Heart left ventricle (tissue), 16 donors: ENCODE data around the gene CELF2. TPM values are rescaled to one million over a fixed set of nuclear protein-coding genes. Genes with fewer than 3 reads are reported as not detected.

Experiments
- ATAC-seq, 4 donors: fragments of 200-7000 bp; cut with Tn5 transposase; one replicate each; pipeline ENCODE4 v1.9.1; 2020 to 2022; ENCODE audit warnings: moderate library complexity in 4 of 4, mild to moderate bottlenecking in 3 of 4, moderate number of reproducible peaks in 1 of 4
- DNase-seq, 5 donors: peaks; one replicate each; pipeline ENCODE4 v3.0.0-alpha.2; 2020
- H3K27ac ChIP-seq, 12 donors: fragments of 200-600 bp; sonication (generic) in 4 of 12; one replicate each; pipeline versions ENCODE4 v1.5.0 to v1.8.0; 2016 to 2022; ENCODE audit warnings: mild to moderate bottlenecking in 2 of 12
- H3K27me3 ChIP-seq, 9 donors: fragments of 200-600 bp; sonication (generic) in 2 of 9; one replicate each; pipeline versions ENCODE4 v1.5.1 to v1.8.0; 2016 to 2022; ENCODE audit warnings: mild to moderate bottlenecking in 3 of 9
- H3K36me3 ChIP-seq, 9 donors: fragments of 200-600 bp; sonication (generic) in 2 of 9; one replicate each; pipeline versions ENCODE4 v1.5.0 to v1.8.0; 2018 to 2022; ENCODE audit warnings: mild to moderate bottlenecking in 2 of 9
- H3K4me1 ChIP-seq, 12 donors: fragments of 200-600 bp; sonication (generic) in 4 of 12; one replicate each; pipeline versions ENCODE4 v1.5.0 to v1.8.0; 2016 to 2022; ENCODE audit warnings: mild to moderate bottlenecking in 3 of 12
- H3K4me3 ChIP-seq, 12 donors: fragments of 200-600 bp; sonication (generic) in 4 of 12; one replicate each; pipeline versions ENCODE4 v1.5.0 to v1.8.0; 2017 to 2022; ENCODE audit warnings: mild to moderate bottlenecking in 9 of 12, moderate library complexity in 4 of 12
- H3K9me3 ChIP-seq, 12 donors: fragments of 200-600 bp; sonication (generic) in 4 of 12; one replicate each; pipeline versions ENCODE4 v1.5.0 to v1.8.0; 2016 to 2022; ENCODE audit warnings: mild to moderate bottlenecking in 1 of 12
- POLR2A ChIP-seq, 2 donors: fragments of 450-650 bp; IDR thresholded peaks; one replicate each; pipeline ENCODE4 v1.6.1; 2017; ENCODE audit warnings: antibody characterized with exemption in 2 of 2, mild to moderate bottlenecking in 2 of 2, moderate library complexity in 2 of 2
- whole genome bisulfite sequencing, 4 donors: extraction: QIAGEN DNeasy Blood & Tissue Kit in 2 of 4; methylation state at CpG; one replicate each; pipeline versions ENCODE4 v1.1.5 to v1.1.7; 2013 to 2018; 5-methylcytosine and 5-hydroxymethylcytosine counted together
- intact Hi-C, 10 donors: fragments of 100-400 bp; cut with DNase I; formaldehyde crosslinking; loops; one replicate each; pipeline versions ENCODE4 v1.11.1 to v1.14.2; 2022
- polyA plus RNA-seq, 2 donors: library from polyadenylated mRNA; stranded (reverse); fragments of 200-250 nt; gene quantifications; one replicate each; pipeline ENCODE4 v1.2.3, GENCODE V29; 2013
- total RNA-seq, 9 donors: library from RNA; depleted of rRNA in 2 of 9; stranded (reverse); fragments of >200 nt in 2 of 9; fragmentation: NEBNext Ultra II Directional in 3 of 9; extraction: Animal tissue kit (Norgen Biotek cat#: 25700) in 3 of 9; gene quantifications; one replicate each; pipeline versions ENCODE4 v1.1.0 to v1.2.4, GENCODE V29; 2016 to 2023
- TF ChIP-seq, protein P1 (sequence below), 12 donors: fragments of 200-600 bp; sonication (generic) in 4 of 12; IDR thresholded peaks; one replicate each; pipeline versions ENCODE4 v1.5.0 to v1.8.0; 2018 to 2022; ENCODE audit warnings: antibody characterized with exemption in 12 of 12, mild to moderate bottlenecking in 5 of 12
- donor health status: ischemic (EF 13 %, LVEDD 7.1; RV severe dilation, severe dysfunction).
- donor health status: healthy with polysubstance abuse.
- donor health status: DM: no; HTN: yes; CAD: no.
- donor health status: DM: no; HTN: no; CAD: no.
- donor health status: ischemic (EF 25% LVEDD 6.9; RV normal size, moderate dysfunction).
- donor health status: ischemic (EF 25% LVEDD 5.7; RV mildly dilated, moderate dysfunction).
- donor health status: healthy.
- donor health status: DM: yes; HTN: yes; CAD: no.
- donor health status: ischemic (EF 35%, LVEDD 5.7; RV mildly dilated, moderate dysfunction).
- donor health status: nonischemic (EF 11% LVEDD 7.7; RV severe dilation, severe dysfunction).
- donor health status: DM: yes; HTN: yes; CAD: no.
- donor health status: PGD.
- donor health status: ischemic (EF 29% LVEDD 5.4; RV normal size, mild dysfunction).
- donor health status: nonischemic (EF 23%, LVEDD 6.1; RV moderate dilation, normal function).

CELF2 gene
- total and polyA plus RNA-seq, 11 donors, result 14.2 to 103 (median 67.1) TPM

DNA sequence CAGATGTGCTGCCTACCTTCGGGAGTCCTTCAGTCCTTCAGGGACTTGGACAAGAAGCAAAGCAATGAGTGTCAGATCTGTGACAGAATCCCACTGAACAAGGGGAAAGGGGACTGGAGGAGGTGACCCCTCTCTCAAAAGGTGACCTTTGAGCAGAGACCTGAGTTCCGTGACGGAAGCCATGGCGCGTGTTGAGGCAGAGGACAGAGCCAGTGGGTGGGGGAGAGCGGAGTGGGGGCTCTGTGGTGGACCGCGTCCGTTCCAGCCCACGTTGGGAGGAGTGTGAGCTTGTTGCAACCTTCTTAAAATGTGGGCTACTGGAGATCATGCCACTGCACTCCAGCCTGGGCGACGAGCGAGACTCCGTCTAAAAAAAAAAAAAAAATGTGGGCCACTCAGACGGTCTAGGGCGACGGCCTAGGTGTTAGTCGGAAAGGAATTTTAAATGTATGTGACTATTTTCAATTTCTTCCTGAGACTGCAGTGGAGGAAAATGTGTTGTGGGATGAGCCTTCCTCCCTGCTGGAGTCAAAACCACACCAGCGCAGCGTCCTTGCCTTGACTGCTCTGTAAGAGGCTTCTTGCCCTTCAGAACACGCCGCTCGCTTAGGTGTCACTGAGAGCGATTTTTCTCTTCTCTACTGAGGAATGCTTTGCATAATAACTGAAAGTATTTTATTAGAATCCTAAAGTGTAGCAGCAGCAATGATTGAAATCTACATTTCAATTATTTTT is 272.7 kb downstream of the CELF2 start:
- Histone ChIP-seq H3K4me3 (no peak overlapping the region), H3K36me3 (peaks cover 0 to 93% (median 71%) of the 10 kb centered on the region in 9 donors), H3K9me3 (no peaks in the 10 kb centered on the region), H3K4me1 (peaks cover 0 to 5% (median 0%) of the 10 kb centered on the region in 12 donors), H3K27ac (no peak overlapping the region), H3K27me3 (no peaks in the 10 kb centered on the region)
- TF ChIP-seq, protein P1, sequence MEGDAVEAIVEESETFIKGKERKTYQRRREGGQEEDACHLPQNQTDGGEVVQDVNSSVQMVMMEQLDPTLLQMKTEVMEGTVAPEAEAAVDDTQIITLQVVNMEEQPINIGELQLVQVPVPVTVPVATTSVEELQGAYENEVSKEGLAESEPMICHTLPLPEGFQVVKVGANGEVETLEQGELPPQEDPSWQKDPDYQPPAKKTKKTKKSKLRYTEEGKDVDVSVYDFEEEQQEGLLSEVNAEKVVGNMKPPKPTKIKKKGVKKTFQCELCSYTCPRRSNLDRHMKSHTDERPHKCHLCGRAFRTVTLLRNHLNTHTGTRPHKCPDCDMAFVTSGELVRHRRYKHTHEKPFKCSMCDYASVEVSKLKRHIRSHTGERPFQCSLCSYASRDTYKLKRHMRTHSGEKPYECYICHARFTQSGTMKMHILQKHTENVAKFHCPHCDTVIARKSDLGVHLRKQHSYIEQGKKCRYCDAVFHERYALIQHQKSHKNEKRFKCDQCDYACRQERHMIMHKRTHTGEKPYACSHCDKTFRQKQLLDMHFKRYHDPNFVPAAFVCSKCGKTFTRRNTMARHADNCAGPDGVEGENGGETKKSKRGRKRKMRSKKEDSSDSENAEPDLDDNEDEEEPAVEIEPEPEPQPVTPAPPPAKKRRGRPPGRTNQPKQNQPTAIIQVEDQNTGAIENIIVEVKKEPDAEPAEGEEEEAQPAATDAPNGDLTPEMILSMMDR (IDR thresholded peaks at IDR 0.05), result no peak
- no peak for TF ChIP-seq POLR2A (IDR thresholded peaks at IDR 0.05)
- intact Hi-C loops, result no loop called here
- 93 to 96% (median 96%) methylated on average over 24 of the region's 24 CpGs for WGBS, 4 donors
- DNase-seq, result no peak
- no peak for ATAC-seq

DNA sequence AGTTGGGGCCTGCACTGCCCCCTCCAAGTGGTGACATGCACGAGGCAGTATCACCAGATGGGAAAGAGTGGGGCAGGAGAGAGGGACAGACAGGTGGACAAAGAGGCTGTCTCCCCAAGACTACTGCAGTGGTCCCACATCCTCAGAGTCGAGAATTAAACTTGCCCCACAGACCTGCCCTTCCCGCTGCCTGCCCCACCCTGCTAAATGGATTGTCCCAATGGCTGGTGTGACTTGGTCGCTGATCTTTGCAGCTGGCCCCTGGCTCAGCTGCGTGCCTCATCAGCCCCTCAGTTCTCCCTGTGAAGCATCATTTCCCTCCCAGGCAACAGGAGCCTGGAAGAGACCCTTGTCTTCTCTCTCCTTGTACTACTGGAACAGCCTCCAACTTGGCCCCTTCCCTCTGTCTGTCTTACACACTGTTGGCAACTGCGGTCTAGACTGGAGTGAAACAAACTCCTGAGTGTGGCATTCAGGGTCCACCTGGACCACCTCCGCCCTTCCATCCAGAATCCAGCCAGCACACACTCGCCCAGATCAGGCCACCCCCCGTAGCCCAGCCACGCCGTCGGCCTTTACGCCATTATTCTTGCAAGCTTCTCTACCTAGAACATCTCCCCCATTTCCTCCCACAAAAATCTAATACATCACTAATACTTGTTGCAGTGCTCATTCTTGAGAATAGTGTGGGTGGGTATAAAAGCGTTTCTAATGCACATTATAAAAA is 275.1 kb downstream of the CELF2 start:
- intact Hi-C loops, result no loop called here
- no peak for ATAC-seq
- Histone ChIP-seq H3K4me1 (peaks cover 0 to 3% (median 0%) of the 10 kb centered on the region in 12 donors), H3K36me3 (peaks cover 0 to 100% (median 79%) of the 10 kb centered on the region in 9 donors), H3K4me3 (no peak overlapping the region), H3K27me3 (no peaks in the 10 kb centered on the region), H3K9me3 (no peaks in the 10 kb centered on the region), H3K27ac (no peak overlapping the region)
- WGBS, 4 donors, result 96 to 97% (median 97%) methylated on average over 14 of the region's 14 CpGs
- DNase-seq, result no peak
- no peak for TF ChIP-seq POLR2A (IDR thresholded peaks at IDR 0.05)
- TF ChIP-seq, protein P1 (IDR thresholded peaks at IDR 0.05), result no peak

DNA sequence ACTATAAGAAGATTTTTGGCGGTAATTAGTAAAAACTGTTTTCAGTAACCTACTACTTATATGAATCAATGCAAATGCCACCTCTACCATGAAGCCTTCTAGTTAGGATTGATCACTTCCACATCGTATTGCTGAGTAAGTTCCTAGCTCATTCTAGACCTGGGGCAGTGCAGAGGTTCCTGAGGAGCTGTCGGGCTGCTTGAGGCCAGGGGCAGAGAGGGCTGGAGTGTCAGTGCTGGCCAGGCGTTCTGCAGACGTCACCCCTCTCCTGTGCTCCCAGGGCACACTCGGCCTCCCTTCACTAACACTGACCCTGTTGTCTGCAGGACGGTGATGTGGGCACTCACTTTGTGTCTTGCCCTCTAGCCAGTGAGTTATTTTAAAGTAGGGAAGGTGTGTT is 275.7 kb downstream of the CELF2 start:
- Histone ChIP-seq H3K4me1 (peaks cover 0 to 4% (median 0%) of the 10 kb centered on the region in 12 donors), H3K4me3 (no peak overlapping the region), H3K27me3 (no peaks in the 10 kb centered on the region), H3K36me3 (peaks cover 0 to 100% (median 73%) of the 10 kb centered on the region in 9 donors), H3K9me3 (no peaks in the 10 kb centered on the region), H3K27ac (no peak overlapping the region)
- no peak for TF ChIP-seq POLR2A (IDR thresholded peaks at IDR 0.05)
- intact Hi-C loops, result no loop called here
- ATAC-seq, result no peak
- no peak for DNase-seq
- 93 to 97% (median 95%) methylated on average over 7 of the region's 7 CpGs for WGBS, 4 donors

DNA sequence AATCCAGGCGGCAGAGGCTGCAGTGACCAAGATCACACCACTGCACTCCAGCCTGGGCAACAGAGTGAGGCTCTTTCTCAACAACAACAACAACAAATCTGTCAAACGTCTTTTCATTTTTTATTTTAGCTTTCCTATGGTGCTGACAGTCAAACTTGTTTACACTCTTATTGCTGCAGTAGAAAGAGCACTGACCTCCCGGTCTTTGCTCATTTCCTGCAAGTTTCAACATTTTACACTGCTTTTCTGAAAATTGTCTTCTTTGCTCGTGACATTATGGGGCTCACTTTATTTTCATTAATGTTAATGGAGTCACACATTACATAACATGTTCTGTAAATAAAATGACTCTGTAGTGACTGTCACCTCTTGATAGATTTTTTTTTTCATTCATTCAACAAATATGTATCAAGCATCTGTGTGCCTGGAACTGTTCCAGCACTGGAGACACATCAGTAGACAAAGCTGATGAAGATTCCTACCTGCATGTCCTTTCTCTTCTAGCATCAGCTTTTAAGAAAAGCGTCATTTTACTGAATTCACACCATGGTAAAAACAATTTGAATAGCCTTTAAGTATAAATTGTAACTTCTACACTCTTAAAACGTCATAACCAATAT is 277.3 kb downstream of the CELF2 start:
- peaks cover 0 to 4% (median 0%) of the 10 kb centered on the region in 12 donors for H3K4me1 ChIP-seq
- no peaks in the 10 kb centered on the region for H3K9me3 ChIP-seq
- intact Hi-C loops, result no loop called here
- no peak for ATAC-seq
- no peak for TF ChIP-seq POLR2A (IDR thresholded peaks at IDR 0.05)
- no peak overlapping the region for H3K4me3 ChIP-seq
- no peak for DNase-seq
- 82 to 83% (median 83%) methylated on average over 6 of the region's 6 CpGs for WGBS, 4 donors
- no peaks in the 10 kb centered on the region for H3K27me3 ChIP-seq
- peaks cover 0 to 98% (median 72%) of the 10 kb centered on the region in 9 donors for H3K36me3 ChIP-seq
- no peak overlapping the region for H3K27ac ChIP-seq

DNA sequence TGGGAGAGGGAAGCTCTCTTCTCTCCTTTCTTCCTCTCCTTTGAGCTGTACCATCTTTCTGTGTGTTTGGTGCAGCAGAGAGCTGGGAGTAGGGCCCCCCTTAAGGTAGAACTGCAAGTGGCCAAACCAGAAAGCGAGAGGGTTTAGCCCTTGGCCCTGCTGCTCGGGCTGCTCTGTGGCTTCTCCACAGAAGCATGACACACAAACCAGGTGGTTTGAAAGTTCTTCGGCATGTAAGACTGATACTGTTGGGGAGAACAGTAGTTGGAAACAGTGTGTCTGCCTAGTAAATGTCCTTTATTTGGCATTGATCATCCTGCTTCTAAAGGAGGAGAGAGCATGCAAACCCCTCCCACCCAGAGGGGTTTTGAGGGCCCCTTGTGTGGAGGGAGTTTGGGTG is 277.8 kb downstream of the CELF2 start:
- peaks cover 0 to 4% (median 0%) of the 10 kb centered on the region in 12 donors for H3K4me1 ChIP-seq
- no peak for ATAC-seq
- no peak for DNase-seq
- H3K27ac ChIP-seq, result no peak overlapping the region
- peaks cover 0 to 98% (median 72%) of the 10 kb centered on the region in 9 donors for H3K36me3 ChIP-seq
- 94 to 100% (median 96%) methylated on average over 3 of the region's 3 CpGs for WGBS, 4 donors
- TF ChIP-seq POLR2A (IDR thresholded peaks at IDR 0.05), result no peak
- TF ChIP-seq, protein P1 (IDR thresholded peaks at IDR 0.05), result no peak
- no peaks in the 10 kb centered on the region for H3K9me3 ChIP-seq
- H3K4me3 ChIP-seq, result no peak overlapping the region
- no peaks in the 10 kb centered on the region for H3K27me3 ChIP-seq
- intact Hi-C loops, result no loop called here
